ENCODE results near the gene GAPDHS. TPM values are rescaled to one million over a fixed set of nuclear protein-coding genes. Genes with fewer than 3 reads are reported as not detected.

Gene GAPDHS
- total RNA-seq (2021) = not detected in 2 replicates
- long read RNA-seq, partial matches to known transcripts = 0 of 1 reads
- long read RNA-seq, other reads (novel, unspliced or antisense) = 1 of 1 reads

GRCh38 chr19:35533201-35533821 is at the start of gene GAPDHS:
Gene GAPDHS (plus strand): TSS chr19:35533456. CDS start chr19:35533528, 72 bp downstream.
- Histone ChIP-seq H4K91ac (ENCODE audit: insufficient read length, low read depth, low read length) (no peak within 1 kb of the TSS), H3K79me2 (ENCODE audit: insufficient read depth, low read length) (no peaks in the 10 kb centered on the region), H3T11ph (ENCODE audit: low read length) (no peak within 1 kb of the TSS), H2BK120ac (ENCODE audit: low read depth, low read length, poor library complexity, severe bottlenecking) (no peak within 1 kb of the TSS), H2BK12ac (ENCODE audit: insufficient read length, low read depth, low read length) (no peak within 1 kb of the TSS), H3K23me2 (ENCODE audit: insufficient read length, low read depth, low read length, poor library complexity, severe bottlenecking) (no peaks in the 10 kb centered on the region), H4K8ac (replicated peaks; ENCODE audit: insufficient read length, low read depth, low read length) (no peak within 1 kb of the TSS), H3K4ac (ENCODE audit: low read depth, low read length) (no peak within 1 kb of the TSS), H2AK5ac (ENCODE audit: insufficient read length, low read length) (no peak within 1 kb of the TSS), H3K9me3 (ENCODE audit: control insufficient read depth, low read depth, low read length) (no peaks in the 10 kb centered on the region), H3K14ac (ENCODE audit: insufficient read depth, low read length) (no peak within 1 kb of the TSS), H2BK20ac (ENCODE audit: low read depth, low read length, poor library complexity, severe bottlenecking) (no peak within 1 kb of the TSS), H3K4me2 (ENCODE audit: insufficient read depth, insufficient read length, low read length) (peak within 1 kb of the TSS; percentile 17), H3K79me1 (ENCODE audit: insufficient read depth, low read depth, low read length, poor library complexity, severe bottlenecking) (no peaks in the 10 kb centered on the region), H2AFZ (ENCODE audit: low read length) (no peak within 1 kb of the TSS), H3K4me1 (ENCODE audit: insufficient read depth, low read length) (no peaks in the 10 kb centered on the region), H3K23ac (ENCODE audit: insufficient read length, low read depth, low read length) (no peak within 1 kb of the TSS), H2BK5ac (ENCODE audit: insufficient read length, low read length) (no peak within 1 kb of the TSS), H4K5ac (ENCODE audit: insufficient read length, low read depth, low read length) (no peak within 1 kb of the TSS), H4K20me1 (ENCODE audit: control insufficient read depth, insufficient read depth, insufficient read length) (no peaks in the 10 kb centered on the region), H3K56ac (ENCODE audit: insufficient read length, low read depth, low read length) (no peak within 1 kb of the TSS), H2BK15ac (ENCODE audit: low read depth, low read length) (no peak within 1 kb of the TSS), H3K27ac (ENCODE audit: insufficient read length, low read depth, low read length) (no peak within 1 kb of the TSS), H3K27me3 (ENCODE audit: insufficient read depth, low read length) (no peaks in the 10 kb centered on the region), H3K18ac (ENCODE audit: insufficient read length, low read depth, low read length) (no peak within 1 kb of the TSS), H3K9ac (ENCODE audit: extremely low read depth, insufficient read length, low read length) (no peak within 1 kb of the TSS)
- H3K9me3 Mint-ChIP-seq = no peaks in the 10 kb centered on the region
- H3K36me3 Mint-ChIP-seq (ENCODE audit: insufficient read depth in 1 of 3, low read depth in 3 of 3) = no peaks in the 10 kb centered on the region; a peak in 1 of 7 replicates
- TF ChIP-seq CTCF (conservative IDR thresholded peaks at IDR 0.05) = no peak
- H3K4me1 Mint-ChIP-seq = peaks cover 28 to 34% of the 10 kb centered on the region in 2 experiments
- no CpG with 5 or more reads among the region's 39 CpGs for WGBS (ENCODE audit: extremely low coverage, insufficient read length, low lambda C conversion rate)
- peak within 1 kb of the TSS in 1 of 2 experiments; percentile 43; a peak in 1 of 5 replicates for H3K4me3 Mint-ChIP-seq
- DNase-seq = no peak
- peak within 1 kb of the TSS in 2 of 3 experiments; percentile 36 to 64; a peak in 2 of 7 replicates for H3K27ac Mint-ChIP-seq
- H3K27me3 Mint-ChIP-seq (ENCODE audit: low read depth) = peaks cover 50% of the 10 kb centered on the region

Measured in H9 (cell line).